K562 (cell line): ENCODE results near the gene NXPH4. TPM values are rescaled to one million over a fixed set of nuclear protein-coding genes. Genes with fewer than 3 reads are reported as not detected.
A peak's percentile ranks its signal among the peaks of the same experiment; 100 is the strongest.

Experiments
- EGR1 ChIP-seq: fragments of 450-650 bp; conservative IDR thresholded peaks from 2 replicates; pipeline ENCODE4 v1.6.1; 2017; ENCODE audit warnings: mild to moderate bottlenecking
- ETV6 ChIP-seq, 3 experiments: fragments of 150-350 bp in 1 of 3; sonication (generic) in 1 of 3; formaldehyde crosslinking in 1 of 3; IDR thresholded peaks; 2 replicates each; pipeline versions ENCODE4 v1.6.1 to v1.8.0; 2014 to 2022; ENCODE audit warnings: borderline replicate concordance in 2 of 3, low read depth in 2 of 3, antibody characterized with exemption in 1 of 3, low read length in 1 of 3, mild to moderate bottlenecking in 1 of 3, missing genetic modification reagents in 1 of 3
- KLF1 ChIP-seq: fragments of 450-650 bp; IDR thresholded peaks from 2 replicates; pipeline ENCODE4 v1.6.1; 2016; ENCODE audit warnings: missing genetic modification characterization, missing compliant biosample characterization
- NRF1 ChIP-seq, 2 experiments: fragments of 450-650 bp; IDR thresholded peaks in 1 of 2; conservative IDR thresholded peaks in 1 of 2; 2 replicates each; pipeline ENCODE4 v1.6.1; 2014; ENCODE audit warnings: mild to moderate bottlenecking in 2 of 2
- POLR2G ChIP-seq: fragments of 200-400 bp; formaldehyde crosslinking; IDR thresholded peaks from 2 replicates; pipeline ENCODE4 v1.6.1; 2017; ENCODE audit warnings: low read depth, mild to moderate bottlenecking, antibody characterized with exemption, low read length, moderate library complexity
- TARDBP ChIP-seq: fragments of 450-650 bp; IDR thresholded peaks from 2 replicates; pipeline ENCODE4 v1.6.1; 2016
- VEZF1 ChIP-seq: fragments of 200-800 bp; sonication (Bioruptor generic); IDR thresholded peaks from 2 replicates; pipeline ENCODE4 v1.6.1; 2017; ENCODE audit warnings: missing genetic modification characterization, missing compliant biosample characterization
- ZBTB11 ChIP-seq, 3 experiments: fragments of 200-800 bp in 1 of 3; fragments of 250-450 bp in 1 of 3; fragments of 450-650 bp in 1 of 3; sonication (Bioruptor Pico) in 1 of 3; sonication (Bioruptor generic) in 1 of 3; formaldehyde crosslinking in 1 of 3; IDR thresholded peaks; 2 replicates each; pipeline versions ENCODE4 v1.6.1 to v1.8.0; 2016 to 2022; ENCODE audit warnings: mild to moderate bottlenecking in 2 of 3, missing genetic modification characterization in 2 of 3, missing compliant biosample characterization in 1 of 3, moderate library complexity in 1 of 3
- ZBTB40 ChIP-seq, 2 experiments: fragments of 450-650 bp in 1 of 2; sonication (generic) in 1 of 2; formaldehyde crosslinking in 1 of 2; IDR thresholded peaks; 2 replicates each; pipeline versions ENCODE4 v1.7.1 to v1.9.0; 2016 to 2022; ENCODE audit warnings: inconsistent platforms in 1 of 2, mild to moderate bottlenecking in 1 of 2, missing genetic modification reagents in 1 of 2
- ZNF408 ChIP-seq: fragments of 250-450 bp; sonication (Bioruptor Pico); IDR thresholded peaks from 2 replicates; pipeline ENCODE4 v1.4.0; 2020; ENCODE audit warnings: low read depth, mild to moderate bottlenecking, moderate library complexity
- polyA plus RNA-seq, 8 experiments: library from polyadenylated mRNA; depleted of rRNA in 4 of 8; stranded (reverse) in 5 of 8; unstranded in 3 of 8; fragments of >200 nt; fragmentation: Nextera tagmentation in 2 of 8; fragmentation: Illumina TruSeq in 1 of 8; extraction: Ambion mirVana in 2 of 8; extraction: Trizol in 1 of 8; gene quantifications; 2 replicates each; pipeline versions ENCODE4 v1.2.1 to v1.2.3, GENCODE V29; 2011 to 2014; ENCODE audit warnings: inconsistent platforms in 1 of 8, missing spikeins in 1 of 8
- total RNA-seq, 7 experiments: library from RNA; depleted of rRNA in 6 of 7; stranded (reverse); fragments of >200 nt in 6 of 7; fragmentation: Illumina TruSeq in 2 of 7; extraction: Trizol in 2 of 7; gene quantifications; 2 replicates each; pipeline versions ENCODE4 v1.2.1 to v1.2.3, GENCODE V29; 2011 to 2021; ENCODE audit warnings: low replicate concordance in 1 of 7

NXPH4 gene
- total and polyA plus RNA-seq, 9 of the 15 experiments (the other 6 are each of a cell fraction or from before 2014, with no cell fraction given), result 0.49 to 2.7 (median 1.1) TPM; not detected in 4

- peak in 1 of 3 experiments; percentile 37; a peak in 1 of 6 replicates for TF ChIP-seq ZBTB11 (CRISPR knock-in tag; IDR thresholded peaks at IDR 0.05)
- TF ChIP-seq NRF1 (conservative IDR thresholded peaks at IDR 0.05 in 1 of 2, IDR thresholded peaks at IDR 0.05 in 1 of 2), result peak; percentile 63 to 67
- peak; percentile 72 for TF ChIP-seq POLR2G
- no peak for TF ChIP-seq TARDBP
- TF ChIP-seq ETV6 (IDR thresholded peaks at IDR 0.05; ENCODE audit: borderline replicate concordance in 1 of 2, low read depth in 2 of 2, low read length in 1 of 2), result no peak
- TF ChIP-seq ETV6 (CRISPR knock-in tag; IDR thresholded peaks at IDR 0.05; ENCODE audit: borderline replicate concordance), result 0 out of 2 replicates have a peak, but pooled peaks have one; percentile 25
- TF ChIP-seq KLF1 (tag), result no peak
- no peak for TF ChIP-seq ZNF408
- peak; percentile 69 for TF ChIP-seq VEZF1 (CRISPR knock-in tag)
- peak; percentile 39; the same call in 1 of the 2 replicates for TF ChIP-seq EGR1
- TF ChIP-seq ZBTB40 (IDR thresholded peaks at IDR 0.05), result peak; percentile 44; the same call in 1 of the 2 replicates
- TF ChIP-seq ZBTB40 (CRISPR knock-in tag; IDR thresholded peaks at IDR 0.05), result no peak
Measured at GRCh38 chr12:57237932-57238853, 21.6 kb downstream of the NXPH4 start (continued).
